Measurements from ENCODE around the gene BAD.
"Not testable (repeated sequence)": the region's sequence is repeated elsewhere in the genome, so short reads cannot be mapped to it uniquely, and the experiment has no call there.

BAD gene

DNA sequence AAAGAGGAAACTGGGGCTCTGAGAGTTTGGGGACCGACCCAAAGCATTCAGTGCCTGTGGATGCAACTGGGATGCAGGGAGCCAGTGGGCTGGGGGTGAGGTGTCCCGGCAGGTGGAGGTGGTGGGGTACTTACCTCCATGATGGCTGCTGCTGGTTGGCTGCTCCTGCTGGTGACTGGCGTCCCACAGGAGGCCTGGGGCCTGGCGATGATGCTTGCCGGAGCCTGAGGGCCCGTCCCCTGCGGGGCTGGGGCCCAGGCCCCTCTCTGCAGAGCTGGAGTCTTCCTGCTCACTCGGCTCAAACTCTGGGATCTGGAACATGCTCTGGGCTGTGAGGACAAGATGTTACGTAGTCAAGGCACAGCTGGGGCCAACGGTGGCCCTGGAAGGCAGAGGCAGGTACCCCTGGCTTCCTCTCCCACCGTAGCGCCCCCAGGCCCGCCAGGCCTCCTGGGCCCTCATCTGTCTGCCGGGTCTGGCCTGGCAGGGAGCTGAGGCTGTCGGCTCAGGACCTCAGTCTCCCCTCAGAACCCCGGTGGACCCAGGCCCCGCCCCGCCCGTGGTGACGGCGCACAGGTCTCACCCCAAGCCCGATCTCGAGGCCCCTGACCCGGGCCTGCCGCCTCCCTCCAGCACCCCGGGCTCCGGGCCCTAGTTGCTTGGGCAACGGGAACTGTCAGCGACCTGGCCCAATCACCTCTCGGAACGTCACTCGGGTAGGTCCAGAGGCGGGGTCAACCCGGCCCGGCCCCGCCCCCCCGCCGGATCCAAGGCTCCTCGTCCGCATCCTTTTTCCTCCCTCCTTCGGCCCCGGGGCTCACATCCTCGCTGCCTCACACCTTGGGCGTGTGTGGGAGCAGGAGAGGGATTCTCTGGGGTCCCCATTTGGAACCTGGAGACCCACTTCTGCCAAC is at the start of gene BAD:
BAD (minus strand) TSS at position 618 of the 914 bp plus-strand sequence; CDS start at position 321, 297 bp downstream.
- DNase-seq (ENCODE audit: low read depth) = peak; percentile 92

DNA sequence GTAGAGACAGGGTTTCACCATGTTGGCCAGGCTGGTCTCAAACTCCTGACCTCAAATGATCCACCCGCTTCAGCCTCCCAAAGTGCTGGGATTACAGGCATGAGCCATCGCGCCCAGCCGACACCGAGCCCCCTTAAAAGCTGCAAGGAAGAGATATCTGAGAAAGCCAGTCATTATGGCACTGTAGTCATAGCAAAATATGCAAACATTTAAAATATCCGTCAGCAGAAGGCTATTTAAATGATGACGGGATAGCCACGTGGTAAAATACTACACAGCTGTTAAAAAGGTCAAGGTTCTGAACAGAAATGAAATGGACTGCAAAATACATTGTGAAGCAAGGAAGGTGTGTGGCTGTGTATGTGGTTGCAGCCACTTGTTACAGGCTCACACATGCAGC is 49.1 kb upstream of the BAD start:
- no peak for DNase-seq (ENCODE audit: low read depth)

DNA sequence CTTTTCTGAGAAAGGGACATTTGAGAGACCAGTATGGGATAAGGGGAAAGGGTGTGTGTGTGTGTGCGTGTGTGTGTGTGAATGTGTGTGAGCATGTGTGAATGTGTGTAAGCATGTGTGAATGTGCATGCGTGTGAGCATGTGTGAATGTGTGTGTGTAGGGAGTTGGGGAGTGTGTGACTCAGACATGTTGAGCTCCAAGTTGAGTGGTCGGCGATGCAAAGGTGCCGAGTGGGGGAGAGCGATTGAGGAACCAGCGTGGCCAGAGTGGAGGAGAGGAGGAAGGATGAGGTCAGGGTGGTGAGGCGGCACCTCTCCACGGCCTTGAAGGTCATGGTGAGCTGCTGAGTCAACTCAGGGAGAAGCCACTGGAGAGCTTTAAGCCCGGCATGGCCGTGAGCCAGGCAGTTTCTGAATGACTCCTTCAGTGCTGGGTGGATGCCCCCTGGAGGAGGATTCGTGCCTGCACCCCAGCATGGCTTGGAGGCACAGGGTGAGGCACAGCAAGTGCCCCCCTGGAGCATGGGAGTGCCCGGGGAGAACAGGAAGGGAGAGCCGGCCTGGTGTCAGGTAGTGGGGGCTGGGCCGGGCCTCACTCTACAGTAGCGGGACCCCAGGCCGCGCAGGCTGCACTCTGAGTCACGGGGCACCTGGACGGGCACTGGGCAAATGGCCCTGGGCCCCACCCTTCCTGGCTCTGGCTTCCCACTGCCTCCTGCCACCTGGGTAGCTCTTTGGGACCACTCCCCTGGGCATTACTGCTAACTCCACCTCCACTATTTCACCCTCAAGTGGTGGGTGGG is 47.3 kb upstream of the BAD start:
- DNase-seq (ENCODE audit: low read depth) = peak; percentile 91

DNA sequence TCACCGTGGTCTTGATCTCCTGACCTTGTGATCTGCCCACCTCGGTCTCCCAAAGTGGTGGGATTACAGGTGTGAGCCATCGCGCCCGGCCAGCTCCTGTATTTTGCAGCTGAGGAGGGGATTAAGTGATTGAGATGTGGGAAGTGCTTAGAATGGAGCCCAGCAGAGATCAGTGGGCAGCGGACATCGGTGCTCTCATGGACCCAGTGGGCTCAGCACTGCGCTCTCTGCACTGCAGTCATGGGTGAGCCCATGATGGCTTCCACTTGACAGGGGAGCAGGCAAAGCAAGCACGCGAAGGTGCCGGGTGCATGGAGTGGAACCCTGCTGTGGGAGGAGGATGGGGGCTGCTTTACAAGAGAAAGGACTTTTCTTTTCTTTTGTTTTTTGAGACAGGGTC is 46.4 kb upstream of the BAD start:
- no peak for DNase-seq (ENCODE audit: low read depth)

DNA sequence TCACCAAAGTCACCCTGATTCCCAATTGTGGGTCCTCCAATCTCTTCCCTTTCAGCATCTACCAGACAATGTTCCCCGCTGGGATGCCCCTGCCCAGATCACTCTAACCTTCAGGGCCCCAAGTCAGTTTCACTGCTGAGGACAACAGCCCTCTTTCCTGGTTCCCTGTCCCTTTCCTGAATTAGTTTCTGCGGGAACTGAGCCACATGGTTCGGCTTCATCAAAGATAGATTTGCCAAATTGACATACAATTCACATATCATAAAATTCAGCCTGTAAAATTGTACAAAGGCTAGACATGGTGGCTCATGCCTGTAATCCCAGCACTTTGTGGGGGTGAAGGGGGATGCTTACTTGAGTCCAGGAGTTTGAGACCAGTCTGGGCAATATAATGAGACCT is 43.5 kb upstream of the BAD start:
- DNase-seq (ENCODE audit: low read depth) = no peak

DNA sequence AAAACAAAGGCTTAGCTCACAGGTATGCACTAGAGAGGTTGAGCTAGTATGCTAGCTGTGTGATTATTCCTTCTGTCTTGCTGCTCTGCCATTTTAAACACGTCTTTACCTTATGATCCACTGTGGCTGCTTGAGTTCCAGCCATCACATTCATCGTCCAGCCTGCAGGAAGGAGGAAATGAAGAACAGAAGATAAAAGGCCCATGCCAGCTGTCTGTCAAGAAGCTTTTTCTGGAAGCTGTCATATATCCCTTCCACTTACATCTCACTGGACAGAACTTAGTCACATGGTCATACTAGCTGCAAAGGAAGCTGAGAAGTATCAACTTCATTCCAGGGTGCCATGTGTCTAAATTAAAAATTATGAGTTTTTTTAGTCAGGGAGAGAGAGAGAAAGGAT is 42.9 kb upstream of the BAD start:
- DNase-seq (ENCODE audit: low read depth) = no peak

DNA sequence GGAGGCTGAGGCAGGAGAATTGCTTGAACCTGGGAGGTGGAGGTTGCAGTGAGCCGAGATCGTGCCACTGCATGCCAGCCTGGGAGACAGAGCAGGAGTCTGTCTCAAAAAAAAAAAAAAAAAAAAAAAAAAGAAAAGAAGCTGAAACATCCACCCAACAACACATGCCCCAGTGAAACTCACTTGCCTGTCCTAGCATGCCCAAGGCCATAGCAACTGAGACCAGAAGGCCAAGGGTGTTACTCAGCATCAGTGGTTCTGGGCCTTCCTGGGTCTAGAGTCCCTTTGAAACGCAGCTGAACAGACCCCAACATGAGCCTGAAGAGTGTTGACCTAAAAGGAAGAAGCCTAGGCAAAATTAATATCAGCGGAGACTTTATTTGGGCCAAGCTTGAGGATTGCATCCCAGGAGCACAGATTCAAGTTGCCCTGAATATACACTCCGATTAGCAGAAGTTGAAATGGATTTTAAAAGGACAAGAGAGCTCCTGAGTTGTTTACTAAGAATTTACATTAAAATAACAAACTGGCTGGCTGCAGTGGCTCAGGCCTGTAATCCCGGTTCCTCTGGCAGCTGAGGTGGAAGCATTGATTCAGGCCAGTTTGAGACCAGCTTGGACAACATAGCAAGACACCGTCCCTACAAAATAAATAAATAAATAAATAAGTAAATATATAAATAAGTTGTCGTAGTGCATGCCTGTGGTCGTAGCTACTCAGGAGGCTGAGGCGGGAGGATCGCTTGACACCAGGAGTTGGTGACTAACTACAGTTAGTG is 40.4 kb upstream of the BAD start:
- no peak for DNase-seq (ENCODE audit: low read depth)

DNA sequence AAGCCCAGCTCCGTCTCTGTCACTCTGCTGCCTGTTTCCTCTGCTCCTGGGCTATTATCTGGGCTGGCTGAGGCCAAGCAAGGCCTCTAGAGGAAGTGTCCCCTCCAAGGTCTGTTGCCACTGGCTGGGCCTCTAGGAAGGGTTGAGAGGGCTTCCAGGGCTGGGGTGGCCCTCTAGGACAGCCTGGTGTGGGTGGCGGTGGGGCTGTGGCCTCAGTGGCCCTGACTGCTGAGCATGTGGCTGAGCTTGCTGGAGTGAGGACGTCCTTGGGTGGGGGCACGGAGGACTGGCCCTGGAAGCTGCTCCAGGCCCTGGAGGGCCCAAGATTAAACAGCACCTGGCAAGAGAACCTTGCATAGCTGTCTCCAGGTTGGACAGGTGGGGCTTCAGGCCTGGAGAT is 39.5 kb upstream of the BAD start:
- not testable (repeated sequence) for DNase-seq (ENCODE audit: low read depth)

DNA sequence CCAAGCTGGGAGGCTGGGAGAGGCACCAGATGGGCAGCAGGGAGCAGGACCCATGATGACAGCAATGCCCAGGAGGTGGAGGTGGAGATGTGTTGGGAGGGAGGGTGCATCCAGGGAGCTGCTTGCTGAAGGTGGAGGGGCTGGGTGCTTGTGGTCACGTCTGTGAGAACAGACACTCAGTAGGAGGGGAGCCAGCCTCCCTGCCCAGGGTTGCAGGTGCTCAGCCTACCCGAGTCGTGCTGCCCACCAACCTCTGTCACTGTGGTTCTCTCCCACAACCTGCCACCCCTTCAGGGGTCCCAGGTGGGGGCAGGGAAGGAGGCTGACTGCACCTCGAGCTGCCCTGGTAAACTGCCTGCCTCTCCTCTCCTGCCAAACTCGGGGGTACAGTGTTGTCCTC is 38.9 kb upstream of the BAD start:
- DNase-seq (ENCODE audit: low read depth) = no peak

DNA sequence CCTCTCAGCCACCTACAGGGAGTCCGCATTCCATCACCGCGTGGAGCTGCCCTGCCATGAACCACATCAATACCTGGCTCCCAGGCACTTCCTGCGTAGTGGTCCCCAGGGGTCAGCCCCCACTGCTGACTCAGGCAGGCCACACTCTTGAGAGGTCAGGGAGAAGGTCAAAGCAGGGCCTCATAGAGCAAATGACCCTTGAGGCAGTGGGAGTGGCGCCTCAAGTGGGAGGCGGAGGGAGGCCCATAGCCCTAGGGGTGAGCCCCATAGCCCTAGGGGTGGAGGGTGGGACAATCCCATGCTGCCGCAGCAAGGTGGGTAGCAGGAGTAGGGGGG is 38.4 kb upstream of the BAD start:
- DNase-seq (ENCODE audit: low read depth) = no peak

DNA sequence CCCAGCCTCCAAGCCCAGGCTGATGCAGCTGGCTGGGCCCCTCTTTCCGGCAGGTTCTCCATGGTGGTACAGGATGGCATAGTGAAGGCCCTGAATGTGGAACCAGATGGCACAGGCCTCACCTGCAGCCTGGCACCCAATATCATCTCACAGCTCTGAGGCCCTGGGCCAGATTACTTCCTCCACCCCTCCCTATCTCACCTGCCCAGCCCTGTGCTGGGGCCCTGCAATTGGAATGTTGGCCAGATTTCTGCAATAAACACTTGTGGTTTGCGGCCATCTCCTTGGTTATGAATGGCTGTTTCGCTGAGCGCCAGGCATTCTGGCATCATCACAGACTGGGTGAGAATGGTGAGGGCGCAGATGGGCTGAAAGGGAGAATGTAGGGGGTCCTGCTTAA is 37.1 kb upstream of the BAD start:
- DNase-seq (ENCODE audit: low read depth) = no peak

DNA sequence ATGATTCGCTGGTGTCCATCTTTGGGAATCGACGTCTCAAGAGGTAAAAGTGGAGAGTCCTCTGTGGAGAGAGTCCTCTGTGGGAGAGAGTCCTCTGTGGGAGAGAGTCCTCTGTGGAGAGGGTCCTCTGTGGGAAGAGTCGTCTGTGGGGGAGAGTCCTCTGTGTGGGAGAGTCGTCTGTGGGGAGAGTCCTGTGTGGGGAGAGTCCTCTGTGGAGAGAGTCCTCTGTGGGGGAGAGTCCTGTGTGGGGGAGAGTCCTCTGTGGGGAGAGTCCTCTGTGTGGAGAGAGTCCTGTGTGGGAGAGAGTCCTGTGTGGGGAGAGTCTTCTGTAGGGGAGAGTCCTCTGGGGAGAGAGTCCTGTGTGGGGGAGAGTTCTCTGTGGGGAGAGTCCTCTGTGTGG is 36.6 kb upstream of the BAD start:
- DNase-seq (ENCODE audit: low read depth) = no peak

DNA sequence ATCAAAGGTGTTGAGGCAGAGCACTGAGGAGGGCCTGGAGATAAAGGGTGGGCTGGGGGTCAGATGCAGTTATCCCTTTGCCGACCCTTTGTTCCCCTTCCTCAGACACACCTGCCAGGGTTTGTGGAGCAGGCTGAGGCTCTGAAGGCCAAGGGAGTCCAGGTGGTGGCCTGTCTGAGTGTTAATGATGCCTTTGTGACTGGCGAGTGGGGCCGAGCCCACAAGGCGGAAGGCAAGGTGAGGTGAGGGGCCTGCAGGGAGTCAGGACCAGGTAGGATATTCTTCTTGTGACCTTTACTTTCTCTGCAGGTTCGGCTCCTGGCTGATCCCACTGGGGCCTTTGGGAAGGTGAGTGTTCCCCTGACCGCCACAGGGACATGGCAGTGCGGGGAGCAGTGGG is 36.1 kb upstream of the BAD start:
- DNase-seq (ENCODE audit: low read depth) = no peak

DNA sequence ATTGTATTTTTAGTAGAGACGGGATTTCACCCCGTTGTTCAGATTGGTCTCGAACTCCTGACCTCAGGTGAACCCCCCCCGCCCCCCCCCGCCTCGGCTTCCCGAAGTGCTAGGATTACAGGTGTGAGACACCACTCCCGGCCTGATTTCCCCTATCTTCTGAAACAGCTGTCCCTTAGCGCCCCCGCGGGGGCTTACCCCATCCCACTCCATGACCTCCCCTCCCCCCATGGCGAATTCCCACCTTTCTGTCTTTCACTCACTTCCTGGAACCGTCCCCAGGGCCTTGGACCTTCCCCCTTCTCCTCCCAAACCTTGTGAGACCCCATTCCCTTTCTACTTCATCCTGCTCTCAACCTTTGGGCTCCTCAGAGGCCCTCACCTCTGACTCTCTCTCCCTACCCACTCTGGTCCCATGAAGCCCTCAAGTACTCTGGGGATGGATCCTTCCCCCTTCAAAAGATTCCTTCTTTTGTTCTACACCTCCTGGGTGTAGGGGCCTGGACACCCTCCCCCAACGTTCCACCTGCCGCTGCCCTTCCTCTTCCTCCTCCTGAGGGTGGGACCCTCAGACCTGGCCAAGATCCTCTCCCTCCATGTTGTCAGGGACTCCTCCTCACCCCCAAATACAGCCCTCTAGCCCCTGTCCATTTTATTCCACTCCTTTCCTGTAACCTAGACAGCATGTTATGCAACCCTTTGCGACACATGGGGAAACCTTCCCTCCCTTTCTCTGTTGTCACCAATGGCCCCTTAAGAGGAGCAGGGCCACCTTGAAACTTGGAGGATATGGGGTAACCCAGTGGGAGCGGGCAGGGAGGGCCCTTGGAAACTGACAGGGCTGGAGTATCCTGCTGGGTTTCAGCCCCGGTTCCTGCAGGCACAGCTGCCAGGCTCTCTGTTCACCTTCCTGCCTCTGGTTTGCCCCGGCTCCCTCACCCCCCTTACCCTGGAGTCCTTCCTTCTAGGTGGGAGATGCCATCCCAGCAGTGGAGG is 34.6 kb upstream of the BAD start:
- no peak for DNase-seq (ENCODE audit: low read depth)

DNA sequence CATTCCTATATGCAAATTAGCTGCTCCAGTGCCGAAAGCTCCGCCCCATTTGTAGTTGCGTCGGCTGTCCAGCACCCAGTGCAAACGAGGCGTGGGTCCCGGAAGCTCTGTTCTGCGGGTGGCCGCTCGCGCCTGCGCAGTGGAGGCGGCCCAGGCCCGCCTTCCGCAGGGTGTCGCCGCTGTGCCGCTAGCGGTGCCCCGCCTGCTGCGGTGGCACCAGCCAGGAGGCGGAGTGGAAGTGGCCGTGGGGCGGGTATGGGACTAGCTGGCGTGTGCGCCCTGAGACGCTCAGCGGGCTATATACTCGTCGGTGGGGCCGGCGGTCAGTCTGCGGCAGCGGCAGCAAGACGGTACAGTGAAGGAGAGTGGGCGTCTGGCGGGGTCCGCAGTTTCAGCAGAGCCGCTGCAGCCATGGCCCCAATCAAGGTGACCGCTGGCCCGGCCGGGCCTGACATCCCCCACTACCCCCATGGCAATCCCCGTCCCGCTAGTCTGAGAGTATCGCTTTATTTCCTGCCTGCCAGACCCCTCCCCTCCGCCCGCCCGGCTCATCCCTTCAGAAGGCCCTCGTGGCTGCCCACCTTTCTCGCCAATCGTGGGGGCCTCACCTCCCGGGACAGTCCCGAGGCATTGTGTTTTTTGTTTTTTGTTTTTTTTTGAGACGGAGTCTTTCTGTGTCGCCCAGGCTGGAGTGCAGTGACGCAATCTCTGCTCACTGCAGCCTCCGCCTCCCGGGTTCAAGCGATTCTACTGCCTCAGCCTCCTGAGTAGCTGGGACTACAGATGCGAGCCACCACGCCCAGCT is 33.7 kb upstream of the BAD start, which contains the start of gene PRDX5:
PRDX5 (plus strand) TSS at position 161 of the 805 bp plus-strand sequence; CDS start at position 256, 95 bp downstream.
- DNase-seq (ENCODE audit: low read depth) = peak; percentile 98

DNA sequence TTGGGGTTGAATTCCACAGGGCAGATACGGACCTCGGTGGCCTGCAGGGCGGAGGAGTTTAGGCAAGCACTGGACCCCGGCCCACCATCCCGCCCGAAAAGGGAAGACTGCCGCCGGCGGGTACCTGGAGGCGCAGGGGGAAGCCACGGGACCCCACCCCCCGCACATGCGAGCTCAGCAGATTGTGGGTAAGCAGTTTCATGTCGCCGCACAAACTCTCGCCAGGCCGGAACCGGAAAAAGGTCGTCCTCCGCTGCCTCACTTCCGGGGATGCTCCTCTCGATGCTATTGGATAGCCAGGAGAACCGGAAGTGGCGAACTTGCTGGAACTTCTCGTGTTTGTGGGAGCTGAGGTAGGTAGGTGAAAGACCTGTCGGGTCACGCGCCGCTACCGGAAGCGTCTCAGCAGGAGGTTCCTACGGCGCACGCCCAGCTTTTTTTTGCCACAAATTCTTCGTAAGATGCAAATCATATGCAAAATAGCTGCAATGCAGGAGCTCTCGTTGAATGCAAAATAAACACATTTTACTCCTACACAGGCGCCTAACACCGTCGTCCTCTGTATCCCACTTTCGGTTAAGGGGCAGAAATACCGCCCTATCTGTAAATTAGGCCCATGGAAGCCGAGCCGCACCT is 33.0 kb upstream of the BAD start, which contains the start of gene TRMT112:
TRMT112 (minus strand) TSS at position 235 of the 636 bp plus-strand sequence; CDS start at position 202, 33 bp downstream.
- peak; percentile 98 for DNase-seq (ENCODE audit: low read depth)

DNA sequence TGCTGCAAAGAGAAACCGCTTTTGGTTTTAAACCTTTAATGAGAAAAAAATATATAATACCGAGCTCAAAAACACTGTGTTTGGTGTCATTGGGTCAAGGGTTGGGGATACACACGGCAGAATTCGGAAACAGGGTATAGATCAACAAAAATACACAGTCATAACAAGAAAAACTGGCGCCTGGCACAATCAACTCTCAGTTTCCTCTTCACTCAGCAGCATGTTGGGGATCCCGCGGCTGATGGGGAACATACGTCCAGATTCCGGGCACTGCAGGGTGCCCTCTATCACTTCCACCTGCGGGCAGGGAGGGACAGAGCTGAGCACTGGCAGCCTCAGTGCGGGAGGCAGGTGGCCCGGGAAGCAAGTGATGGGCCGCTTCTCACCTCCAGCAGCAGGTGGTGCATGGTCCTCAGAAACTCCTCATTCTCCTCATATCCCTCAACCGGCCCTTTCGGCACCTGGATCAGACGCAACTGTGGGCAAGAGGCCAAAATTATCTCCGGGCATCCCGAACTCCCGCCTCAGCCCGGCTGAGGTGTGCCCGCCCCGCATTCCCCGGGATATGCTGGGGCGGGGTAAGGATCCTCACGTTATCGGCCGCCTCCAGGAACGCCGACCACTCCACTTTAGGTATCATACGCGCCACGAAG is 32.3 kb upstream of the BAD start:
- DNase-seq (ENCODE audit: low read depth) = no peak

DNA sequence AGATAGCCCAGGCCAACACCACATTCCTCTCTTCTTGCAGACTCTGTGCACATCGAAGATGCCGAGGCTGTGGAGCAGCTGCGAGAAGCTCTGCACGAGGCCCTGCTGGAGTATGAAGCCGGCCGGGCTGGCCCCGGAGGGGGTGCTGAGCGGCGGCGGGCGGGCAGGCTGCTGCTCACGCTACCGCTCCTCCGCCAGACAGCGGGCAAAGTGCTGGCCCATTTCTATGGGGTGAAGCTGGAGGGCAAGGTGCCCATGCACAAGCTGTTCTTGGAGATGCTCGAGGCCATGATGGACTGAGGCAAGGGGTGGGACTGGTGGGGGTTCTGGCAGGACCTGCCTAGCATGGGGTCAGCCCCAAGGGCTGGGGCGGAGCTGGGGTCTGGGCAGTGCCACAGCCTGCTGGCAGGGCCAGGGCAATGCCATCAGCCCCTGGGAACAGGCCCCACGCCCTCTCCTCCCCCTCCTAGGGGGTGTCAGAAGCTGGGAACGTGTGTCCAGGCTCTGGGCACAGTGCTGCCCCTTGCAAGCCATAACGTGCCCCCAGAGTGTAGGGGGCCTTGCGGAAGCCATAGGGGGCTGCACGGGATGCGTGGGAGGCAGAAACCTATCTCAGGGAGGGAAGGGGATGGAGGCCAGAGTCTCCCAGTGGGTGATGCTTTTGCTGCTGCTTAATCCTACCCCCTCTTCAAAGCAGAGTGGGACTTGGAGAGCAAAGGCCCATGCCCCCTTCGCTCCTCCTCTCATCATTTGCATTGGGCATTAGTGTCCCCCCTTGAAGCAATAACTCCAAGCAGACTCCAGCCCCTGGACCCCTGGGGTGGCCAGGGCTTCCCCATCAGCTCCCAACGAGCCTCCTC is 31.4 kb upstream of the BAD start:
- DNase-seq (ENCODE audit: low read depth) = not testable (repeated sequence)

All from EH (cell line).